GM10847 (cell line): ENCODE data around the gene RFC2.

ENCODE experiments used
- POLR2A ChIP-seq: IDR thresholded peaks from 2 replicates; pipeline ENCODE4 v1.6.1; 2011; ENCODE audit not compliant: insufficient read length; ENCODE audit errors: extremely low read depth

Gene RFC2

GRCh38 chr7:74287303-74288033, 33.3 kb upstream of the RFC2 start:
- no peak for TF ChIP-seq POLR2A

GRCh38 chr7:74286131-74286530, 31.9 kb upstream of the RFC2 start:
- TF ChIP-seq POLR2A, result no peak

- no peak for TF ChIP-seq POLR2A
Measured at GRCh38 chr7:74284781-74285259, 30.6 kb upstream of the RFC2 start.

GRCh38 chr7:74283858-74284447, 29.8 kb upstream of the RFC2 start:
- TF ChIP-seq POLR2A, result no peak

GRCh38 chr7:74282748-74283459, 28.7 kb upstream of the RFC2 start:
- no peak for TF ChIP-seq POLR2A

- no peak for TF ChIP-seq POLR2A
Measured at GRCh38 chr7:74280985-74281384, 26.8 kb upstream of the RFC2 start.

GRCh38 chr7:74277636-74278035, 23.4 kb upstream of the RFC2 start:
- no peak for TF ChIP-seq POLR2A

GRCh38 chr7:74275401-74275881, 21.2 kb upstream of the RFC2 start:
- TF ChIP-seq POLR2A, result no peak

- peak; percentile 52 for TF ChIP-seq POLR2A
Measured at GRCh38 chr7:74272305-74273038, 18.3 kb upstream of the RFC2 start.

GRCh38 chr7:74271742-74272141, 17.5 kb upstream of the RFC2 start:
- TF ChIP-seq POLR2A, result no peak

- no peak for TF ChIP-seq POLR2A
Measured at GRCh38 chr7:74269757-74270277, 15.6 kb upstream of the RFC2 start.

GRCh38 chr7:74267756-74268565, 13.8 kb upstream of the RFC2 start:
- no peak for TF ChIP-seq POLR2A

- no peak for TF ChIP-seq POLR2A
Measured at GRCh38 chr7:74266191-74266963, 12.2 kb upstream of the RFC2 start.
